ENCODE data around the gene ELOVL6.
"Not testable (repeated sequence)": the region's sequence is repeated elsewhere in the genome, so short reads cannot be mapped to it uniquely, and the experiment has no call there.

The ELOVL6 gene

DNA sequence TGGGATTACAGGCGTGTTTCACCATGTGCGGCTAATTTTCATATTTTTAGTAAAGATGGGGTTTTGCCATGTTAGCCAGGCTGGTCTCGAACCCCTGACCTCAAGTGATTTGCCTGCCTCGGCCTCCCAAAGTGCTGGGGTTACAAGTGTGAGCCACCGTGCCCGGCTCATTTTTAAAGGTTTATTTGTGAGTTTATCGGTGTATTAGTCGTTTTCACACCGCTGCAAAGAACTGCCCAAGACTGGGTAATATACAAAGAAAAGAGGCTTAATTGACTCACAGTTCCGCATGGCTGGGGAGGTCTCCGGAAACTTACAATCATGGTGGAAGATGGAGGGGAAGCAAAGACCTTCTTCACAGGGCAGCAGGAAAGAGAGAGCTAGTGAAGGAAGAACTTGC lies 159.3 kb downstream of the ELOVL6 start:
- in situ Hi-C loops (cut with MboI; ENCODE audit: low sequenced_read_pairs), result not testable (repeated sequence)

DNA sequence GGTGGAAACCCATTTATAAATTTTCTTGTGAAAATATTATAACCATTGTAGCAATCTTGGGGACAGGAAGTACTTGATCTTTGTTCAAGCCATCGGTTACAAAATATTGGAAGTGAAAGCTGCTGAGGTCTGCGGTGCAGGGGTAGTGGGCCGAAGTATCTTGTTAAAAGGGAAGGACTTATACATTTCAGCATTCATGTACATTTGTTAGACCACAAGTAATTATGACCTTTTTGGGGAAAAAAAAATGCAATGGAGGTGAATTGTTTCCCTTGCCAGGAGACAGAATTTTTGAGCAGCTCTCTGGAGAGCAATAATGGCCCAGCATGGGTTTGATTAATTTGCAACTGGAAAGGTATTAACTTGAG lies 164.4 kb downstream of the ELOVL6 start:
- in situ Hi-C loops (cut with MboI; ENCODE audit: low sequenced_read_pairs), result no loop called here

DNA sequence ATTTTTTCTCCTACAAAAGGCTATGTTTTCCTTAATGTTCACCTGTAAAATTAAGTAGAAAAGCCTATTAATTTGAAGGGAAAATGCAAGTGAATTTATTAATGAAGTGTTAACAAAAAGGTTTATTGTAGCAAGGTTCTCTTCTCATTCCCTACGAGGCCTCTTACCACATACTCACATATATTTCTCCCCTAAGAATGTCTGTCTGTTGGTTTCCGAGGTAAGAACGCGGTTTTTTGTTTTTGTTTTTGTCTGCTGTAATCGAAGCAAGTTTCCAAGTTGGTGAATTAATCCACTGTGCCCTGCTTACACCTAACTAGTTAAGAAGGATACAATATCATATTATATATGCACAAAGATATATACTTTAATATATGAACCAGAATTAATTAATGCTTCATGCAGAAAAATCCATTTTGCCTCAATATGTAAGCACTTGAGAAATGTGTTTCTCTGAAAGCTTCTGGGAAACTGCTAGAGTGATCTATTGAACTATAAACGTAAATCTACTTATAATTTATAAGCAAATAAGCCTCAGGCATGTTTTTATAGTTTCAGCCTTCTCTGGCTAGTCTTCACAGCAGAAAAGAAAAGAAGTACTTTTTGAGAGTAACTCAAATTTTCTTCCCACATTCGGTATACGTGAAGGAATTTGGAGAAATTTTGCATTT lies 164.9 kb downstream of the ELOVL6 start:
- in situ Hi-C loops (cut with MboI; ENCODE audit: low sequenced_read_pairs), result no loop called here

DNA sequence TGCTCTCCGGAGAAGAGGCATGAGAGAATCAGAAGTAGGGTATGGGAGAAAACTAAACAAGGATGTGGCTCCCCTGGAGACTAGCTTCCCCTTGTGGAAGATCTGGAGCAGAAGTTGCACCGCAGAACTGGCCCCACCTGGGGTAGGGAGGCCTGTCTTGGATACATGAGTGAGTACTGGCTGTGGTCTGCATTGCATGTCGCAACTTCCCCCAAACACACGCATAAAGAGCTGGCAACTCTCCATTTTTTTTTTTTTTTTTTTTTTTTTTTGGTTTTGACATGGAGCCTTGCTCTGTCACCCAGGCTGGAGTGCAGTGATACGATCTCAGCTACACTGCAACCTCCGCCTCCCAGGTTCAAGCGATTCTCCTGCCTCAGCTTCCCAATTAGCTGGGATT lies 165.8 kb downstream of the ELOVL6 start:
- in situ Hi-C loops (cut with MboI; ENCODE audit: low sequenced_read_pairs), result no loop called here

DNA sequence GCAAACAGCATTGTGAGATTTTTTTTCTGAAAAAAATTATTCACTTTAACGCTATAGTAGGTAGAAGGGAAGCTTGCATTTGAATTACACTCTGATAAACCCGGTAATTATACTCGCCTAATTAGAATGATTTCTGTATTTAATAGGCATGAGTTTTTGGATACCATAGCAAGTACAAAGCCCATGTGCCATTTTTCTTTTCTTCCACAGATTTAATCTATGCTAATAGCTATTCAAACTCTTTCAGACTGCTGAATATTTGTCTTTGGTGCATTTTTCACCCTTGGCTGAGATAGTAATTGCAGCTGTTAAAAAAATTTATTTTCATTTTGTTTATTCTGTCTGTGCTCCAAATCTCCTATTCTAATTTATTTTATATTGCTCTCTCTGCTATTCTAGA lies 172.7 kb downstream of the ELOVL6 start:
- in situ Hi-C loops (cut with MboI; ENCODE audit: low sequenced_read_pairs), result no loop called here

DNA sequence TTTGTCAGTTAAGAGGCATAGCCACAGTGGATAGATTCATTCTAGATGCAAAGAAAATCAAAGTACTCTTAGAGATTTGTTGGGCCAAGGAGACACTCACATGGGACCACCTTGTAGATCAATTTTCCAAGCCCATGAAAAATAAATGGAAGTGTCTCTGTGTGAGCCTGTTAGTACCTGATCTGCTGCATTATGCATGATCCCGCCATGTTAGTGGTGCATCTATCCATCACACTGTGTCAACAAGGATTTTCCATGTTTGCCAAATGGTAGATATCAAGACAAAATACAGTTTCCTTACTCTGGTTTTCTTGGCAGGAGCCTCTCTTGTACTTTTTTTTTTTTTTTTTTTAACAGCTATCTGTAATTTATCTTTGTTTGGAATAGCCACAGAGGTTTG lies 173.4 kb downstream of the ELOVL6 start:
- in situ Hi-C loops (cut with MboI; ENCODE audit: low sequenced_read_pairs), result no loop called here

DNA sequence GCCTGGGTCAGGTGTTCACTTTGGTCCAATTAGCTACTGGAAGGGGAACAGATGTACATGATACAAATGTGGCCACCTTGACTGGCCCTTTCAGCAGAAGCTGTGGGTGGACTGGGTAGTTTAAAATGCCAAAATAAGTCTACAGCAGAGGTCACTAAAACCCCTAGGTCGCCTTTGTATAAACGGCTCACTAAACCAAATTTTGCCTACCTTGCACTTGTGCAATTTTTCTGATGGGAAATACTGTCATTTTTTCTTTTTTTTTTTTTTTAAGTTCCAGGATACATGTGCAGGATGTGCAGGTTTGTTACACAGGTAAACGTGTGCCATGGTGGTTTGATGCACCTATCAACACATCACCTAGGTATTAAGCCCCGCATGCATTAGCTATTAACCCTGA lies 176.0 kb downstream of the ELOVL6 start:
- in situ Hi-C loops (cut with MboI; ENCODE audit: low sequenced_read_pairs), result loop anchor here (25.0 kb wide), 1 partner anchor 490 kb away; no protein-coding TSS in a partner anchor

DNA sequence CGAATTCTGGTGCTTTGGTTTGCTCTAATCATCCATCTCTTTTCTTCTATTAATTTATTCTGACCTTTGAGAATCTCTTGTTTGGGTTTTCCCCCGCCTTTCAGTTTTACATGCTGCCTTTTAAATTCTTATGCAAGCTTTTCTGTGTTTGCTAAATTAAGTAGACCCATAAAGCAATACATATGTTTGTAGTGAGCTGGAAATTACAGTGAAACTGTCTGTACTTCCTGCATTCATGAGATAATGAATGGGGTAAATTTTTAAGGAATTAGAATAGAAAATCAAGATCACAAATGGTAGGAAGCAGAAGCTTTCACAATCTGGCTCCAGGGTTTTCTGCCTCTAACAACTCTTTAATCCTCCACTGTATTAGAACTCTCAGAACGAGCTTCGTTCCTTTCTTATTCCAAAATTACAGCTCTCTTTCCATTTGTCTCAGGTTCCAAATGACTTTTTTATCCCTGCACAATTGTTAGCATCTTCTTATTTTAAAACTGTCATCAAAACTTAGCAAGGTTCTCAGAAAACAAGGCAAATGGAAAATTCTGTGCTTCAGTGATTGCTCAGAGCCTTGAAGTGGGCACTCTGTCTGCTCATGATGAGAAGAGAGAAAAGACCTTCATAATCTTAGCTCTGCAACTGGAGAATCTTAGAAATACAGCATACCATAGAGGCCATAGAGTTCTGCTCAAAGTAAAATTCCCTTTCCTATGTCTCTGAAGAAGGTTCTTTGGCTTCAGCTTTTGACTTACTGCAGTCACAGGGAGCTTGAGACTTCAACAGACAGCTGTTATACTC lies 177.6 kb downstream of the ELOVL6 start:
- in situ Hi-C loops (cut with MboI; ENCODE audit: low sequenced_read_pairs), result loop anchor here (25.0 kb wide), 1 partner anchor 491 kb away; no protein-coding TSS in a partner anchor

DNA sequence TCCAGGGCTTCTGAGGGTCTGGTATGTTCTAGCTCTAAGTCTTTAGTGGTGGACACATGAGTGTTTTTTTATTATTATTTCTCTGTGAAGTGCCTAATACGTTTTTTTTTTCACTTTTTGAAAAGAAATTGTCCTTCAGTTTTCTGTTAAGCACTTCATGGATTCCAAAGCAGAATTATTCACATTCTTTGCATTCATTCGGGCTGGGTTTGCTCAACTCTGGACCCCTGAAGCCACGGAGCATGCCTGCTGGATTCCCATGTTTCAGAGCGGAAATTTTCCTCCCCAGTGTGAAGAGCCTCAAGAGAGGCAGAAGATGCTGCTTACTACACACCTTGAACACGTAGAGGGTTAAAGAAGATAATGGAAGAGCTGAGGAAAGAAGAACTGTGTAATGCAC lies 178.3 kb downstream of the ELOVL6 start:
- in situ Hi-C loops (cut with MboI; ENCODE audit: low sequenced_read_pairs), result loop anchor here (25.0 kb wide), 1 partner anchor 492 kb away; no protein-coding TSS in a partner anchor

DNA sequence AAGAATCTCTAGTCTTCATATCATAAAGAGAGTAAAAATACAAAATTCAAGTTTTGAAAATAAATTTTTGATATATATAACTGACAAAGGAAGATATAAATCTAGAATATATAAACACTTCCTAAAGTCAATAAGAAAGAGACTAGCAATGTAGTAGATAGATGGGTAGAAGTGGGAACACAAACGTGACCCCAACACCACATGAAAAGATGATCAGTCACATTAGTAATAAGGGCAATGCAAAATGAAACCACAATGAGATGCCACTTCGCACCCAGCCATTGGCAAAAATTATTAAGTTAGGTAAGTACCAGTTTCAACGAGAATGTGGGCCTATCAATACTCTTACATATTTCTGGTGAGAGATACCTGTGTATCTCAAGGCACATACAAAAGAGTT lies 179.3 kb downstream of the ELOVL6 start:
- in situ Hi-C loops (cut with MboI; ENCODE audit: low sequenced_read_pairs), result loop anchor here (25.0 kb wide), 1 partner anchor 493 kb away; no protein-coding TSS in a partner anchor

DNA sequence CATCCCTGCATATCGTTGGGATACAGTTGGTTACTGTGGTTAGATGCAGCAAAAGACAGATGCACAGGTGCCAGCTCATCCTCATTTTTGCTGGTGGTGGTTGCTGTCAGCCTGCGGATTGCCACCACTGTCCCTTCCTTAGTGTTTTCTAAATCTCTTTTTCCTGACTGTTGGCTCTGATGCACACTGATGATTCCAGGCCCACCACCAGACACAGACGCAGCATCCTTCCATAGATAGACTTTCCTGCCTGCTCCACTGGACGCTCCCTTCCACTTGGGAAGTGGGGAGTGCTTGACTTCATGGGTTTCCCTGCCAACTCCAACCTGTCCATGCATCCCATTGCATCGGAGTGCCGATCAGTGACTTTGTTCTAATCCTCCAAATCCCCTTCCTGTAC lies 184.2 kb downstream of the ELOVL6 start:
- in situ Hi-C loops (cut with MboI; ENCODE audit: low sequenced_read_pairs), result loop anchor here (25.0 kb wide), 1 partner anchor 498 kb away; no protein-coding TSS in a partner anchor

DNA sequence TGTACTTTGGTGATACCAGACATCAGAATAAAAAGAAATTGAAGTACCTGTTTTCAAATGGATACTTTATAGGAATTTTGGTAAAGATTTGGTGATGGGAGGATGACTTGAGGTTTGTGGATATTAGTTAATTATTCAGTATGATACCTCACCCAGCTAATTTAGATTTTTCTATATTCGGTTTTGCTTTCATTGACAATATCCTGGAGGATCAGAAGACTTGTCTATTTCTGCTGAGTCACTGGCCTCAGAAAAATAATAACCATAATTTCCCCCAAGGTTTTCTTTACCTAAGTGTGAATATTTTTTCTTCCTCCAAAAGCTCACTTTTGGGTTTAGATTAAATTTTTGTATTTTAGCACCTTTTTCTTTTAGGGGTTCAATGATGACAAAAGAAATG lies 185.5 kb downstream of the ELOVL6 start:
- in situ Hi-C loops (cut with MboI; ENCODE audit: low sequenced_read_pairs), result loop anchor here (25.0 kb wide), 1 partner anchor 499 kb away; no protein-coding TSS in a partner anchor

DNA sequence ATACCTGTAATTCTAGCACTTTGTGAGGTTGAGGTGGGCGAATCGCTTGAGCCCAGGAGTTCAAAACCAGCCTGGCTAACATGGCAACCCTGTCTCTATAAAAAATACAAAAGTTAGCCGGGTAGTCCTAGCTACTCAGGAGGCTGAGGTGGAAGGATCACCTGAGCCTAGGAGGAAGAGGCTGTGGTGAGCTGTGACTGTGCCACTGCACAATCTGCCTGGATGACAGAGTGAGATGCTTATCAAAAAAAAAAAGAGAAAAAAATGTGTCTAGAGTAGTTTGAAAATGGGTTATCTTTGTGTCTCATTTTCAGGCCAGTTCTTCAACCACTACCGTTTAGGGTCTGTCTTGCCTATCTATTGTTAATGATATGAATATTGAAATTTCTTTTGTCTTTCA lies 187.6 kb downstream of the ELOVL6 start:
- in situ Hi-C loops (cut with MboI; ENCODE audit: low sequenced_read_pairs), result loop anchor here (25.0 kb wide), 1 partner anchor 502 kb away; no protein-coding TSS in a partner anchor

DNA sequence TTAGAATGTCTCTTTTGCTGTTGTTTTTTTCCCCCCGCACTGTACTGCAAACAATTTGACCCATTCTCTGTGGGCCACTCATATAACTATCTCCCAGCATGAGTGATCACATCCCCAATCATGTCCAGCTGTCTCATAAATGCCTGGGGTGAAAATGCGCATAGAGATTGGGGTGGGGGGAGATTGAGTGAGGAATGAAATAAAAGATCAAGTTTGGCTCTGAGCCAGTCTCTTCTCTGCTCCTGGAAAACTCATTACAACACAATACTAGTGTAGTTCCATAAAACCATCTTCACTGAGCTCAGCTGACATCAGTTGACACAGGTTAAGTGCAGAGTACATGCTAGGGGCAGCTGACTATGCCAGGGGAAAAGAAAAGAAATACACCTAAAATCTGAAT lies 188.9 kb downstream of the ELOVL6 start:
- in situ Hi-C loops (cut with MboI; ENCODE audit: low sequenced_read_pairs), result loop anchor here (25.0 kb wide), 1 partner anchor 503 kb away; no protein-coding TSS in a partner anchor

DNA sequence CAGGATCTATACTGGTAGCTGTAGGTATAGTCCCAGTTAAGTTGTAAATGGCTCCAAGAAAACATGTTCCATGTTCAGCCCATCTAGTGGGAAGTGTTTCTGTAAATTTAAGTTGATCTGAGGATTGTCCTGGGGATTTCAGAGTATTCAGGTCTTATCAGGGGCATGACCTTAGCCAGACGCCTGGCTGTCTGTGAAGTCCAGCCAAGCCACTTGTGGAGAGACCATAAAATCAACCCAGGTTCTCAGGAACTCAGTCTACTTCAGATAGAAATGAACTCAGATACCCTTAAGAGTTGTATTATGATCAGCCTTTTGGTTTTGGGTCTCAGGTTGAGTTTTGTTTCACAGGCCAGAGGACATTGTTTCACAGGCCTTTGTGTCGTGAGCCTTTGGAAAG lies 189.9 kb downstream of the ELOVL6 start:
- in situ Hi-C loops (cut with MboI; ENCODE audit: low sequenced_read_pairs), result loop anchor here (25.0 kb wide), 1 partner anchor 504 kb away; no protein-coding TSS in a partner anchor

DNA sequence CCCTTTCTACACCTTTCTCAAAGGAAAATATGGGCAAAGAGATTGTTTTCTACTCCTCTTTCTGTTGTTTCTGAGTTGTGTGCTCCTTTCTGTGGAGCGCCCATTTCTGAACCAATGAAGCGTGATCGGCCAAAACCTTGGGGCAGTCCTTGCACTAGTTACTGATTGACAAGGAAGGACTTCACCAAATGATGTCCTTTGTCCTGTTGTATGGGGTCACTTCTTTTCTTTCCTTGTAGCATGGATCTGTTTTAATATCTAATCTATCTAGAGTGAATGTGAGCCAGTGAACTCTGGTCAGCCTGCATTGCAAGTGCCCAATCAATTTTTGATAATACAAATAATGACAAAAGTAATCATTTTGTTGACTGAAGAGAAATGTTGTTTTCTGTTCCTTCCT lies 191.2 kb downstream of the ELOVL6 start:
- in situ Hi-C loops (cut with MboI; ENCODE audit: low sequenced_read_pairs), result loop anchor here (25.0 kb wide), 1 partner anchor 505 kb away; no protein-coding TSS in a partner anchor

DNA sequence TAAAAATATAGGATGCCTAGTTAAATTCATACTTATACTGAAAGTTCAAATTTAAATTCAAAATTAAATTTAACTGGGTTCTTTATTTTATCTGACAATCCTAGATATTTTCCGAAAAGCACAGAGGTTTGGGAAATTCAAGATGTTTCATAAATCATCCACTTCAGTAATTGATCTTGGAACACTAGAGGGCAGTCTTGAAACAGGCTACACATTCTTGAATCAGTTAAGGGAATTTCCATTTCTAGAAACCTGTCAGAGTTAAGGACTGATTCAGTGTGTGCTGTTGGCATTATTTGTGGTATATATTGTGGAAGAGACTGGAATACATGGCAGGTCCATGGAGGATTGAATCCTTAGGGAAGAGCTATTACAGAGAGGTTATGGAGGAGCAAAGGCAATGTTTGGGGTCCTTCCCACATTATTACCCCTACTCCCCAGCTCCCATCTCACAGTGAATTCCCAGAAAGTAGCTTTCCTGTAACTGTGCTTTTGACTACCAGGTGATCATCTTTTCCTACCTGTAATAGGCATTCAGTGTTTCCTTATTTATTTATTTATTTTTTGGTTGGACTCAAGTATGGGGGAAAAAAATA lies 192.9 kb downstream of the ELOVL6 start:
- in situ Hi-C loops (cut with MboI; ENCODE audit: low sequenced_read_pairs), result loop anchor here (25.0 kb wide), 1 partner anchor 507 kb away; no protein-coding TSS in a partner anchor

DNA sequence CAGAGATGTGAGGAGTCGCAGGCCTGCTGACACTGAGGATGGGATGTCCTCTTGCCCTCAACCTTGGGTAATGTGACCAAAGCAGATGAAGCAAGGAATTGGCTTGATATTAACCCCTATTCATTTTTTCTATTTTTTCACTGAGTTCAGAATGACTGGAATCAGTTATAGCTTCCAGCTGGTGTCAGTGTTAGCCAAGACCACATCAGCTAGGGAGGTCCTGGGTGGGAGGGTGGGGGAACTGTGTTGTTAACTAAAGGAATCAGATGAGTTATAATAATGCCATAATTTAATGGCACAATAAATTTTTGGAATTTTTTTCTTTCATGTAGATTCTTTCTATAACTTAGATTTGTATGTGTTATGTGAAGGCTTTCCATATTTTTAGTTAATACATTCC lies 193.9 kb downstream of the ELOVL6 start:
- in situ Hi-C loops (cut with MboI; ENCODE audit: low sequenced_read_pairs), result loop anchor here (25.0 kb wide), 1 partner anchor 508 kb away; no protein-coding TSS in a partner anchor

DNA sequence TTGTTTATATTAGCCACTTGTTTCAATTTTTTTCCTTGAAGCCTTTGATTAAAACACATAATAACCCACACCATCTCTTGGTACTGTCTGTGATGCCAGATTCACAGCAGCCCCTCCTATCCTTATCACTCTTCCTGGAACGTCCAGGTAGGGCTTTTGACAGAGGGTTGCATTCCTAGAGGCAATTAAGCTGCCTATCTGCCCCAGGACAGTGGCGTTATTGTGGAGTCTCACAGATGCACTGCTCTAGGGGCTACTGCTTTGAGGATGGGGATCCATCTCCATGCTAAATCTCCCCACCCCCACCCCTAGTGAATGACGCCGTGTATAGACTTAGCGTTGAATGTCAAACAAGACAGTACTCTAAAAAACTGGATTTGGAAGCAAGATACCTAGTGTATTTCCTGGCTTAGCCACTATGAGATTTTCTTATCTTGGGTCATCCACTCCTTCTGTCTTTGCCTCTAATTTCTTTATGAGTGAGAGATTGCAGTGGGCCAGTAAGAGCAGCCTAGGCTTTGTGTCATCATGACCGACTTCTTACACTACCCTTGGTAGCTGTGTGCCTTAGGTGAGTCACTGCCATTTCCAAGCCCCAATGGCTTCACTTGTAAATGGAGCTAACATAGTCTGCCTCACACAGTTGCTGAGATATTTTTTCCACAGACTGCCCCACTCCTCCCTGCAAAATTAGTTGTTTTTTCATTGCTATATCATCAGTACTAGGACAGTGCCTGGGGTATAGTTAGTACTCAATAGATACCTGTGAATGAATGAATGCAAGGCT lies 194.8 kb downstream of the ELOVL6 start:
- in situ Hi-C loops (cut with MboI; ENCODE audit: low sequenced_read_pairs), result loop anchor here (25.0 kb wide), 1 partner anchor 509 kb away; no protein-coding TSS in a partner anchor

DNA sequence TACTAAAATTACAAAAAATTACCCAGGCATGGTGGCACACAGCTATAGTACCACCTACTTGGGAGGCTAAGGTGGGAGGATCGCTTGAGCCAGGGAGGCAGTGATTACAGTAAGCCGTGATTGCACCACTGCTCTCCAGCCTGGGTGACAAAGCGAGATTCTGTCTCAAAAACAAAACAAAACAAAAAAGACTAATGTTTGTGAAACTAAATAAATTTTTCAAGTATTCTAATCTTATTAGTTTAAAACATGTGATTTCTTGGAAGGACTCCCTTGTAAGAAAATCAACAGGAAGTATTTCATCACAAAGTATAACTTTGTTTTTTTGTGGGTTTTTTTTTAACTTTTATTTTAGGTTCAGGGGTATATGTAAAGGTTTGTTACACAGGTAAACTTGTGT lies 196.1 kb downstream of the ELOVL6 start:
- in situ Hi-C loops (cut with MboI; ENCODE audit: low sequenced_read_pairs), result loop anchor here (25.0 kb wide), 1 partner anchor 510 kb away; no protein-coding TSS in a partner anchor
